KMS-11 (cell line): ENCODE measurements around the gene NTMT2.

Source experiments
- H2AFZ ChIP-seq: fragments of 200-600 bp; sonication (generic); 2 replicates; pipeline ENCODE4 v1.6.1; 2016; ENCODE audit warnings: antibody characterized with exemption, mixed run types, low read depth
- H3K27ac ChIP-seq: fragments of 200-600 bp; sonication (generic); 2 replicates; pipeline ENCODE4 v1.6.1; 2016; ENCODE audit warnings: mild to moderate bottlenecking, mixed run types
- H3K27me3 ChIP-seq: fragments of 200-600 bp; sonication (generic); 2 replicates; pipeline ENCODE4 v1.6.1; 2017; ENCODE audit warnings: mild to moderate bottlenecking, low read depth, mixed run types, moderate library complexity; ENCODE audit not compliant: insufficient read depth
- H3K36me3 ChIP-seq: fragments of 200-600 bp; sonication (generic); 2 replicates; pipeline ENCODE4 v1.6.1; 2017; ENCODE audit warnings: mild to moderate bottlenecking, mixed run types; ENCODE audit not compliant: insufficient read depth
- H3K4me1 ChIP-seq: fragments of 200-600 bp; sonication (generic); 2 replicates; pipeline ENCODE4 v1.6.1; 2016; ENCODE audit warnings: mild to moderate bottlenecking, low read depth, mixed run types; ENCODE audit not compliant: poor library complexity, severe bottlenecking
- H3K4me2 ChIP-seq: fragments of 200-600 bp; sonication (generic); 2 replicates; pipeline ENCODE4 v1.7.0; 2016; ENCODE audit warnings: mild to moderate bottlenecking, mixed run types
- H3K4me3 ChIP-seq: fragments of 200-600 bp; sonication (generic); IDR thresholded peaks from 2 replicates; pipeline ENCODE4 v1.6.1; 2017; ENCODE audit warnings: low read depth, low read length, mixed read lengths; ENCODE audit not compliant: insufficient read depth
- H3K79me2 ChIP-seq: fragments of 200-600 bp; sonication (generic); 2 replicates; pipeline ENCODE4 v1.6.1; 2016; ENCODE audit warnings: low read depth, mixed run types; ENCODE audit not compliant: insufficient read depth
- H3K9ac ChIP-seq: fragments of 200-600 bp; sonication (generic); 2 replicates; pipeline ENCODE4 v1.6.1; 2016; ENCODE audit warnings: mild to moderate bottlenecking, mixed run types
- H4K20me1 ChIP-seq: fragments of 200-600 bp; sonication (generic); 2 replicates; pipeline ENCODE4 v1.6.1; 2016; ENCODE audit warnings: mild to moderate bottlenecking, mixed run types; ENCODE audit not compliant: insufficient read depth
- TF ChIP-seq, protein P1 (sequence below): fragments of 200-600 bp; sonication (generic); conservative IDR thresholded peaks from 2 replicates; pipeline ENCODE4 v1.6.1; 2017; ENCODE audit warnings: low read depth, mild to moderate bottlenecking, antibody characterized with exemption, low read length, moderate library complexity, mixed read lengths

The NTMT2 gene

DNA sequence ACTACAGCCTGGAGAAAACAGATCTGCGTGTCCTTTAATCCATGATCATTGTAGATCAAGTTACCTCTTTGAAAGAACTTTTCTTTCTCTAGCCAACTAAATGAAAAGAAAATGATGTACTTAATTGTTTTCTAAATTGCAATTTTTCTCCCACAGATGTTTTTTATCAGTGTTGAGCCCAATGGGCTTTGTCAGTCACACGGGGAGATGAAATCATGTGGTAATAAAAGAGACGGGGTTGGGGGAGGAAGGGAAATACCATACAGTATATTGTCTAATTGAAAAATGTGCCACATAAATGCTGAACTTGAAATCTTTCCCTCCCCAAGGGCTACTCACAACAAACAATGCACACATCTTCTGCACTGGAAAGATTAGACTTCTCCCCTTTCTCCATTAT is 58.4 kb downstream of the NTMT2 start:
- H3K27ac ChIP-seq, result no peak overlapping the region
- H3K4me3 ChIP-seq, result no peak overlapping the region
- H3K9ac ChIP-seq, result no peak overlapping the region
- TF ChIP-seq, protein P1, sequence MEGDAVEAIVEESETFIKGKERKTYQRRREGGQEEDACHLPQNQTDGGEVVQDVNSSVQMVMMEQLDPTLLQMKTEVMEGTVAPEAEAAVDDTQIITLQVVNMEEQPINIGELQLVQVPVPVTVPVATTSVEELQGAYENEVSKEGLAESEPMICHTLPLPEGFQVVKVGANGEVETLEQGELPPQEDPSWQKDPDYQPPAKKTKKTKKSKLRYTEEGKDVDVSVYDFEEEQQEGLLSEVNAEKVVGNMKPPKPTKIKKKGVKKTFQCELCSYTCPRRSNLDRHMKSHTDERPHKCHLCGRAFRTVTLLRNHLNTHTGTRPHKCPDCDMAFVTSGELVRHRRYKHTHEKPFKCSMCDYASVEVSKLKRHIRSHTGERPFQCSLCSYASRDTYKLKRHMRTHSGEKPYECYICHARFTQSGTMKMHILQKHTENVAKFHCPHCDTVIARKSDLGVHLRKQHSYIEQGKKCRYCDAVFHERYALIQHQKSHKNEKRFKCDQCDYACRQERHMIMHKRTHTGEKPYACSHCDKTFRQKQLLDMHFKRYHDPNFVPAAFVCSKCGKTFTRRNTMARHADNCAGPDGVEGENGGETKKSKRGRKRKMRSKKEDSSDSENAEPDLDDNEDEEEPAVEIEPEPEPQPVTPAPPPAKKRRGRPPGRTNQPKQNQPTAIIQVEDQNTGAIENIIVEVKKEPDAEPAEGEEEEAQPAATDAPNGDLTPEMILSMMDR, result no peak
- H3K4me1 ChIP-seq, result no peaks in the 10 kb centered on the region
- no peak overlapping the region for H2AFZ ChIP-seq
- no peak overlapping the region for H3K4me2 ChIP-seq
- no peaks in the 10 kb centered on the region for H3K27me3 ChIP-seq
- no peaks in the 10 kb centered on the region for H4K20me1 ChIP-seq
- no peaks in the 10 kb centered on the region for H3K36me3 ChIP-seq
- H3K79me2 ChIP-seq, result no peaks in the 10 kb centered on the region

DNA sequence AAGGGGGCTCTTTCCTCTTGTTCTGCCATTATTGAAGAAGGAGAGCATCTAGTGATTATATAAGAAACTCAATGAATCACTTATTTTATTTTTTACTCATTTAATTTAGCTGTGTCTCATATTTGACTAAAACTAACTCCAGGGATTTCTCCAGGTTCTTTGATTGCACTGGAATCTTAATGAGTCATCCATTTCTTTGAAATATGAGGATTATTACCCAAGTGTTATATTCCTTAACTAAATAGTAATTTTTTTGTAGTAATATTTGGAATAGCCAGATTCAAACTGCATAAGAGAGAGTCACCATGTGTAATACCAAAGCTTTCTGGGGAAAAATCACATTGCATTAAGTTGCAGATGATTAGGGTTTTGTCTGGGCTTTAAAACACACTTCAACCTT is 59.5 kb downstream of the NTMT2 start:
- Histone ChIP-seq H3K4me1 (no peaks in the 10 kb centered on the region), H3K9ac (no peak overlapping the region), H3K79me2 (no peaks in the 10 kb centered on the region), H2AFZ (no peak overlapping the region), H3K4me3 (no peak overlapping the region), H3K27ac (no peak overlapping the region), H3K4me2 (no peak overlapping the region), H3K27me3 (no peaks in the 10 kb centered on the region), H4K20me1 (no peaks in the 10 kb centered on the region), H3K36me3 (no peaks in the 10 kb centered on the region)
- TF ChIP-seq, protein P1, result no peak

DNA sequence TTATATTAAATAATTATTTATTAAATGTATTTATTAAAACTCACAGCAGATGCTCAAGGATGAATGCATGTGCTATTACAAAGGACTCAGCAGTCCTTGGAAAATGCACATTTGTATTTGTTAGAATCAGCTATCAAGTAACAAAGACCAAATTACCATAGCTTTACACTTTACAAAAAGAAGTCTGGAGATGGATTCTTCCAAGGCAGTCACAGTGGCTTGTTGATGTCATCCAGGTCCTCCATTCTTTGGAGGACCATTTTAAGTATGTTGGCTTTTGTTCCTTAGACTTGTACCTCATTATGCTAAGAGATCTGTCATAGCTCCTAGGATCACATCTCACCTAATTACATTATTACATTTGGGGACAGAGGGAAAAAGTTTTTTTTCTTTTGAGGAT is 63.4 kb downstream of the NTMT2 start:
- Histone ChIP-seq H3K4me1 (no peaks in the 10 kb centered on the region), H3K79me2 (no peaks in the 10 kb centered on the region), H2AFZ (no peak overlapping the region), H3K36me3 (no peaks in the 10 kb centered on the region), H4K20me1 (no peaks in the 10 kb centered on the region), H3K9ac (no peak overlapping the region), H3K4me2 (no peak overlapping the region), H3K27ac (no peak overlapping the region), H3K27me3 (no peaks in the 10 kb centered on the region), H3K4me3 (no peak overlapping the region)
- TF ChIP-seq, protein P1, result no peak

DNA sequence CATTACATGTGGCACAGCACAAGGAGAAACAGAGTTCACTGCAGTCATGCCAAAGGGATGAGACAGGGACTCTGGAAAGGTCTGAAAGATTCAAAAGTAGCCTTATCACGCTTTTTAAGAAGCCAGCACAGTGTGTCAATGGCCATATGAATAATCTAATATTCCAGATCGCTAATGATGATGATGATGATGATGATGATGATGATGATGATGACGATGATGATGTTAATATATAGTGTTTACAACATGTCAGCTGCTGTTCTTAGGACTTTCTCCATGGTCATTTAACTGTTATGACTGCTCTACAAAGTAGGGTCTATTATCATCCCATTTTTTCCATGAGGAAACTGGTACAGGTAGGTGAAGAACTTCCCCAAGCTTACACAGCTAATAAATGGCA is 64.4 kb downstream of the NTMT2 start:
- H3K27ac ChIP-seq, result no peak overlapping the region
- H3K4me3 ChIP-seq, result no peak overlapping the region
- H3K36me3 ChIP-seq, result no peaks in the 10 kb centered on the region
- no peaks in the 10 kb centered on the region for H4K20me1 ChIP-seq
- no peak overlapping the region for H3K9ac ChIP-seq
- H3K27me3 ChIP-seq, result no peaks in the 10 kb centered on the region
- no peak overlapping the region for H3K4me2 ChIP-seq
- H2AFZ ChIP-seq, result no peak overlapping the region
- TF ChIP-seq, protein P1, result no peak
- no peaks in the 10 kb centered on the region for H3K4me1 ChIP-seq
- H3K79me2 ChIP-seq, result no peaks in the 10 kb centered on the region

DNA sequence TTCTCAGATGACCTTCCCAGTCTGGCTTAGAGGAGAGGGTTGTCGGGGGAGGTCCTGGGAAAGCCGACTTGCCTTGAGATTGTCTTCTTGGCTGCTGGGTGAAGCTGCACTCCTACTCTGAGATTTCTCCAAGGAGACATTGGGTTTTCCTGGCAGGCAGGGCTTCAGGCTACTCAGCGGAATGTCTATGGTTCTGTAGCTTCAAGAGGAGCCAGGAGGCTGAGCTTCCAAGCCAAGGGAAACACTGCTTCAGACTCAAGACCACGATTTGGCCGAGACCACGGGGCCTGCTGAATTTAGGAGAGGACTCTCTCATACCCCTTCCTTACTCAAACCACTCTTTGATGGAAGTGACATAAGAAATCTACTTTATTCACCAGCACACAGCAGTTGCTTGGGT is 67.8 kb downstream of the NTMT2 start:
- Histone ChIP-seq H3K9ac (no peak overlapping the region), H3K4me3 (no peak overlapping the region), H4K20me1 (no peaks in the 10 kb centered on the region), H3K4me2 (no peak overlapping the region), H3K79me2 (no peaks in the 10 kb centered on the region), H3K27me3 (no peaks in the 10 kb centered on the region), H3K27ac (no peak overlapping the region), H3K4me1 (no peaks in the 10 kb centered on the region), H3K36me3 (no peaks in the 10 kb centered on the region), H2AFZ (no peak overlapping the region)
- TF ChIP-seq, protein P1, result no peak
